Neural progenitor cell (in vitro differentiated cells): ENCODE data around the gene DAAM2.

Experiments
- CTCF ChIP-seq: fragments of 200-600 bp; sonication (generic); IDR thresholded peaks from 2 replicates; pipeline ENCODE4 v1.5.1; 2017; ENCODE audit warnings: antibody characterized with exemption, mild to moderate bottlenecking
- EZH2 ChIP-seq: fragments of 200-600 bp; sonication (generic); IDR thresholded peaks from 2 replicates; pipeline ENCODE4 v1.6.1; 2017; ENCODE audit warnings: antibody characterized with exemption, mild to moderate bottlenecking, moderate library complexity
- EZH2phosphoT487 ChIP-seq: fragments of 200-600 bp; sonication (generic); IDR thresholded peaks from 2 replicates; pipeline ENCODE4 v1.6.1; 2017; ENCODE audit warnings: antibody characterized with exemption

- TF ChIP-seq CTCF (no peak), EZH2phosphoT487 (no peak), EZH2 (no peak)
Measured at GRCh38 chr6:39918831-39919230, 126.7 kb downstream of the DAAM2 start.
